GM18511 (cell line): ENCODE data around the gene PER2.
"Not testable (repeated sequence)": the region's sequence is repeated elsewhere in the genome, so short reads cannot be mapped to it uniquely, and the experiment has no call there.

Experiments used
- ATAC-seq: cut with Tn5 transposase; IDR thresholded peaks from one replicate; pipeline ENCODE4 v1.9.1; 2021; ENCODE audit warnings: mild to moderate bottlenecking, moderate library complexity; ENCODE audit not compliant: unreplicated experiment

PER2 gene

GRCh38 chr2:238313289-238313990 is 25.0 kb upstream of the PER2 start:
- ATAC-seq: no peak

GRCh38 chr2:238310721-238311120 is 22.3 kb upstream of the PER2 start:
- ATAC-seq: not testable (repeated sequence)

- ATAC-seq: no peak
Measured at GRCh38 chr2:238308177-238308576, 19.8 kb upstream of the PER2 start.

DNA sequence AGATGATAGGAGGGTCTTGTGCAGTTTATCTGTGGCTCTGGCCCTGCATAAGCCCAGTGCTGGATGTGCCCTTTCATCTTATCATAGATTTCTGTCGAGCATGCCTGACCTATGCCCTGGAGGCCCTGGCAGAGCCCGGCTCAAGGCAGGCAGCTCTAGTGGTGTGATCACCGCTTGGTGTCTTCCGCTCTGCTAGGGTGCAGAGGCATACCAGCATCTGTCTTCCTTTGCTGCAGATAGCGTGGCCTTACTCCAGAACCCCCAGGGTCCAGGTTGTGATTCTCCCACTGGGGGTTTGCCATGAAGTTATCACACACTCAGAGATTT is 18.2 kb upstream of the PER2 start:
- no peak for ATAC-seq

GRCh38 chr2:238305965-238306671 is 17.7 kb upstream of the PER2 start:
- no peak for ATAC-seq

GRCh38 chr2:238305092-238305862 is 16.9 kb upstream of the PER2 start:
- no peak for ATAC-seq

DNA sequence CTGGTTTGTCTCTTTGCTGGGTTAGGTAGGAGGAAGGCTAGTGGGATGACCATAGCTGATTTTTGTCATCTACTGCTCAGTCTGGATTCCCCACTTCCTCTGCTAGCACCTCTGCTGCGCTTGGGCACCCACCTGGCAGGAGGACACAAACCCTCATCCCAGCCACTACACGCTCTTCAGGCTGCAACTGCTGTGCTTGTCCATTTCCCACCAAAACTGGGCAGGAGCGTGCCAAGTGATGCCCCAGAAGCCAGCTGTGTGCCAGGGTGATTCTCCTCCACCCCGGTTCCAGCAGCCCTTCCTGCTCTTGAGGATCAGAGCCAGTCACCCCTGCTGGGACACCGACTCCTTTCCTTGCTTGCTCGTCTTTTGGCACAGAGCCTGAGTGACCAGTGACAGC is 15.7 kb upstream of the PER2 start:
- no peak for ATAC-seq

GRCh38 chr2:238302751-238303150 is 14.3 kb upstream of the PER2 start:
- ATAC-seq: no peak

DNA sequence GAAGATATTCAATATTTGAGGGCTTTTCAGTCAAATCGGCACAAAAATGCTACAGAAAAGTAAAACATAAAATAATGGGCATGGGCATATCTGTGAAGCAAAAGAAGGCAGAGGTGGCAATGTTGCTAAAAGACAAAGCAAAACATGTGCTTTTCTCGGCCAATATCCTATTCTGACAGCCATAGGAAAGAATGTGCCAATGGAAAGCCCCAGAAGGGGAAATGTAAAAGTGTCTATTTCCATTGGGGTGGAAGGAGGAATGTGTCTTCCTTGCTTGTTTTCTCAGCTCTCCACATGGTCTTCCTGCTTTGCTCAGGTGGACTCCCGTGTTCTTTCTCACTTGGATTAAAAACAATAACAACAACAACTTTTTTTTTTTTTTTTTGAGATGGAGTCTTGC is 13.7 kb upstream of the PER2 start:
- ATAC-seq: no peak

- no peak for ATAC-seq
Measured at GRCh38 chr2:238299803-238300202, 11.4 kb upstream of the PER2 start.

DNA sequence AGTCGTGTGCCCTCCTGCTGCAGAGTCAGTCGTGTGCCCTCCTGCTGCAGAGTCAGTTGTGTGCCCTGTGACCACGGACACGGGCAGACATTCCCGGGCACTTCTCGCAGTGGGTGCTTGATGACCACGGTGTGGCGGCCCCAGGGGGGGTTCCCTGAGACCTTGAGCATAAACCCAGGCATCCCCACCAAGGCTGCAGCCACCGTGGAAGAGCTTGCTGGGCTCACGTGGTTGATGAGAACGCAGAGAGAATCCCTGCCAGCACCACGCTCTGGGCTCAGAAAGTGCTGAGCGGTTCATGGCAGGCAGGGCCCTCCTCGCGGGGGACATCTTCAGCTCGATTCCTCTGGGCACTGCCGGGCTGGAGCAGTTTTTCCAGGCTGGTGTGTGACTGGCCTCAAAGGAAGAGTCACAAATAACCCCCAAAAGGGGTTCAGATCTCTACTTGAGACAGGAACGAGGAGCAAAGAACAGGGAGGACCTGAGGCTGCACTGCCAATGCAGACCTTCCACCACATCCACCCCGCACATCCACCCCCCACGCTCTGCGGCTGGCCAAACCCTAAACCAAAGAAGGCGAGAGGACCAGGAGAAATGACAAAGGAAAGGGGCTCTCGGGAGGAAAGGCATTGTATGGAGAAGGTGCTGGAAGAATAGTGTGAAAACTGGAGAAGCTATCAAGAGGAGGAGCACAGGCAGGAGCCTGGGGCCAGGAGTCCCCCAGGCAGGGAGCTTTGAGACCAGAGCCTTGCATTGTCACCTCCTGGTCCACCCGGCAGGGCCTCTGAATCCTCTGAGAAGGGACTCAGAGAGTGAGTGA is 8.4 kb upstream of the PER2 start:
- no peak for ATAC-seq

- ATAC-seq: no peak
Measured at GRCh38 chr2:238295144-238296112, 7.0 kb upstream of the PER2 start.

DNA sequence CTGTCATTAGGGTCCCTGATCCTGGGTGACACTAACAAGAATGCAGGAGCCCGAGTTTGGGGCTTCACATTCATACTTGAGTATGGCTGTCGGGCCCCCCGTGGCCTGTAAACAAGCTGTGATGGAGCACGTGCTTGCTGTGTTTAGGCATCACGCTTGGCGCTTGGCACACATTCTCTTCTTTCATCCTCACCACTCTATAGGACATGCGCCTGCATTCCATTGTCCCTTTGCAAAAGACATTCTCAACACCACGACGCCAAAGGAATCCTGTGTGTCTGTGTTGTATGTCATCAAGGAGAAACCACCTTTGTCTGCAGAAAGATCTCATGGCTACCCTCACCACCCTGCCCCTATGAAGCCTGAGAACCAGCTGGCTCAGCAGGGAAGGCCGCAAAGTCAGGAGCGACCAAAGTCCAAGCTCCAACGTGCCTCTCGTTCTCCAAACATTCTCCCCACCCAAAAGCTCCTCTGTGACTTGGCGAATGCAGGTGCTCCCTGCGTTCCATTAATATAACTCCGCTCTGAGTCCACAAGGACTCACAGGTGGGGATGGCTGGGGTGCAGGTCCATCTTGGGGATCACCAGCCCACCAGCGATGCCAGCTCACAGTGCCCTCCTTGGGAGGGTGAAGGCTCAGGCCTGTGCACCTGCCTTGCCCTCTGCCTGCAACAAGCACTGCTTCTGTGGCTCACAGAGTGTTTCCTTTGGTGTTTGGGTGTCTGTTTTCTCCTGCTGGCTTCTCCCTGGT is 6.2 kb upstream of the PER2 start:
- ATAC-seq: no peak

DNA sequence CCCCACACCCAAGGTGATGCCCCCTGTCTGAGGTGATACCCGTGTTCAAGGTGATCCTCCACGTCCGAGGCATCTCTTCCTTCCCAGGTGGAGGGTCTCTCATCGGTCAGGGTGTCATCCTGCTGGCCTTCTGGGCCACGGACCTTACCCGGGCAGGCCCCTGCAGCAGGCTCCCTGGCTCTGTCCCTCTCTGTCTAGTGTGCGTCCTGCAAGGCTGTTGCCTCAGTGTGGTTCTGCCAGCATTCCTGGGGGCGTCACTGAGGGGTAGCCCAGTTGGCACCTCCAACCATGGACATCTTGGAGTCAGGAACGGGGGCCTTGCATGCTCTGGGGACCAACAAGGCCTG is 5.6 kb upstream of the PER2 start:
- no peak for ATAC-seq

- no peak for ATAC-seq
Measured at GRCh38 chr2:238291550-238292281, 3.3 kb upstream of the PER2 start.

- ATAC-seq: no peak
Measured at GRCh38 chr2:238290715-238291549, 2.5 kb upstream of the PER2 start.

DNA sequence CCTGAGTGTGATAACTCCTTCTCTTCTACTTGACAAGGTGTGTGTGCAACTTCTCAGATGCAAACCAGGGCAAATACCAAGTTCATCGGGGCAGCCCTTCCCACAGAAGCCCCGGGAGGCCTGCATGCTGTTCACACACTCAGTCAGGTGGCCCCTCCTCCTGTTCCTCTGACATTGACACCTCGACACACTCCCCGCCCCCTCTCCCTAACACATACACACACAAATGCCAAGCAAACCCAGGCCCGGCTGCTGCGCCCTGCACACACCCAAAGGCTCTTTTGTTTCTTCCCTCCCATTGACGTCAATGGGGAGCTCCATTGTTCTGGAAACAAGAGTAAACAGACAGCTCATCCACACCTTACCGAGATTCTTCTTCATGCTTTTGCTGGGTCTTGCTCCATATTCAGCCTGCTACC is 1.7 kb upstream of the PER2 start:
- ATAC-seq: no peak

DNA sequence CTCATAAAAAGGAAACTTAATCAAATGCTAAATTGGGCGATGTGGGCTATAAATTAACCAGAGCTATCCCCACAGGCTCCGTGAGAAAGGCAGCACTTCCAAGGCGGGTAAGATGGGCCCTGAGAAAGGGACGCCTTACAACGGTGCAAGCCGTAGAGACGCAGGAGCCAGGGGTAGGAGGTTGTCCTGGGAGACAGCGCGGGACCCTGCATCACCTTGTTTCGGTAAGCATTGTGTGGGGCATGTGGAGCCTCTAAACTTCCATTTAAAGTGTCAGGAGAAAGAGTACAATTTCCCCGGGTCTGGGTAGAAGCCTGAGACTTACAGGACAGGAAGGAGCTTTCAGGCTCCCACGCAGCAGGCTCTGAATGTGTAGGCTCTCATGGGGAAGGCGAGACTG is 1.2 kb upstream of the PER2 start:
- no peak for ATAC-seq
